Right lobe of liver (tissue), 6 donors: ENCODE results near the gene CELF4. TPM values are rescaled to one million over a fixed set of nuclear protein-coding genes. Genes with fewer than 3 reads are reported as not detected.

Source experiments
- ATAC-seq, 4 donors: fragments of 200-7000 bp; cut with Tn5 transposase; one replicate each; pipeline ENCODE4 v1.9.1; 2020; ENCODE audit warnings: mild to moderate bottlenecking in 4 of 4, moderate library complexity in 4 of 4
- DNase-seq, 3 donors: peaks; one replicate each; pipeline ENCODE4 v3.0.0-alpha.2; 2020
- H3K27ac ChIP-seq, 3 donors: fragments of 200-600 bp; one replicate each; pipeline ENCODE4 v1.8.0; 2022
- H3K27me3 ChIP-seq, 2 donors: fragments of 200-600 bp; one replicate each; pipeline ENCODE4 v1.8.0; 2022
- H3K36me3 ChIP-seq, 4 donors: fragments of 200-600 bp; sonication (generic) in 1 of 4; one replicate each; pipeline versions ENCODE4 v1.5.1 to v1.8.0; 2017 to 2022; ENCODE audit warnings: control low read depth in 1 of 4
- H3K4me1 ChIP-seq, 4 donors: fragments of 200-600 bp; sonication (generic) in 1 of 4; one replicate each; pipeline versions ENCODE4 v1.5.1 to v1.8.0; 2017 to 2022; ENCODE audit warnings: control low read depth in 1 of 4
- H3K4me3 ChIP-seq, 3 donors: fragments of 200-600 bp; one replicate each; pipeline ENCODE4 v1.8.0; 2022
- H3K9me3 ChIP-seq, 4 donors: fragments of 200-600 bp; sonication (generic) in 1 of 4; one replicate each; pipeline versions ENCODE4 v1.5.1 to v1.8.0; 2017 to 2022; ENCODE audit warnings: control low read depth in 1 of 4
- POLR2A ChIP-seq: fragments of 450-650 bp; IDR thresholded peaks from one replicate; pipeline ENCODE4 v1.6.1; 2017; ENCODE audit warnings: antibody characterized with exemption, mild to moderate bottlenecking
- whole genome bisulfite sequencing: methylation state at CpG from one replicate; pipeline ENCODE4 v1.1.6; 2018; ENCODE audit warnings: low coverage, low lambda C conversion rate; ENCODE audit not compliant: insufficient coverage; ENCODE audit errors: missing lambda C conversion rate; 5-methylcytosine and 5-hydroxymethylcytosine counted together
- intact Hi-C, 2 donors: fragments of 100-400 bp; cut with DNase I; formaldehyde crosslinking; loops; one replicate each; pipeline versions ENCODE4 v1.11.2 to v1.14.1; 2022
- total RNA-seq, 6 experiments: library from RNA; depleted of rRNA in 2 of 6; stranded (reverse); fragments of >200 nt in 2 of 6; fragmentation: NEBNext Ultra II Directional in 3 of 6; extraction: Animal tissue kit (Norgen Biotek cat#: 25700) in 3 of 6; gene quantifications; one replicate each; pipeline versions ENCODE4 v1.1.0 to v1.2.4, GENCODE V29; 2016 to 2023
- TF ChIP-seq, protein P1 (sequence below), 4 donors: fragments of 200-600 bp in 3 of 4; fragments of 450-650 bp in 1 of 4; IDR thresholded peaks; one replicate each; pipeline versions ENCODE4 v1.5.1 to v1.8.0; 2016 to 2022; ENCODE audit warnings: antibody characterized with exemption in 4 of 4, mild to moderate bottlenecking in 2 of 4
- donor health status: DM: no; HTN: yes; CAD: no.
- donor health status: DM: no; HTN: no; CAD: no.
- donor health status: DM: no; HTN: no; CAD: no.
- donor health status: DM: no; HTN: yes; CAD: no.
- donor health status: DM: no; HTN: yes; CAD: no.

The CELF4 gene
- total RNA-seq, 6 experiments from 2014 or later = 0.06 TPM; not detected in 5

DNA sequence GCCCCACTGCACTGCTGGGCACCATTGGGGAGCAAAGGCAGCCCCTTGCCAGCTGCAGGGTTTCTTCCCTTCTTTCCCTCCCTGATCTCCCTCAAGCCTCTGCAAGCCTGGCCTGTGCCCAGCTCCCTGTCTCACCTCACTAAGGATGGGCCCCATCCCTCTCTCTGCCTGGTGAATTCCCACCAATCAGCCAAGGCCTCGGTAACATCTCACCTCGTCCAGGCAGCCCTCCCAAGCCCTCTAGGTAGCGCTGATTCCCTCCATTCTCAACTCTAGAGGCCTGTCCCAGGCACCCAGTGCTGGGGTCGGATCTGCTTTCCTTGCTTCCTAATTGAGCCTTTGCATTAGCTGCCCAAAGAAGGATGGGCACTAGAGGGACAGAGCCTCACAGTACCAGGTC is 63.0 kb downstream of the CELF4 start:
- ATAC-seq = no peak
- DNase-seq = no peak
- intact Hi-C loops = no loop called here
- no peak for TF ChIP-seq POLR2A
- TF ChIP-seq, protein P1, sequence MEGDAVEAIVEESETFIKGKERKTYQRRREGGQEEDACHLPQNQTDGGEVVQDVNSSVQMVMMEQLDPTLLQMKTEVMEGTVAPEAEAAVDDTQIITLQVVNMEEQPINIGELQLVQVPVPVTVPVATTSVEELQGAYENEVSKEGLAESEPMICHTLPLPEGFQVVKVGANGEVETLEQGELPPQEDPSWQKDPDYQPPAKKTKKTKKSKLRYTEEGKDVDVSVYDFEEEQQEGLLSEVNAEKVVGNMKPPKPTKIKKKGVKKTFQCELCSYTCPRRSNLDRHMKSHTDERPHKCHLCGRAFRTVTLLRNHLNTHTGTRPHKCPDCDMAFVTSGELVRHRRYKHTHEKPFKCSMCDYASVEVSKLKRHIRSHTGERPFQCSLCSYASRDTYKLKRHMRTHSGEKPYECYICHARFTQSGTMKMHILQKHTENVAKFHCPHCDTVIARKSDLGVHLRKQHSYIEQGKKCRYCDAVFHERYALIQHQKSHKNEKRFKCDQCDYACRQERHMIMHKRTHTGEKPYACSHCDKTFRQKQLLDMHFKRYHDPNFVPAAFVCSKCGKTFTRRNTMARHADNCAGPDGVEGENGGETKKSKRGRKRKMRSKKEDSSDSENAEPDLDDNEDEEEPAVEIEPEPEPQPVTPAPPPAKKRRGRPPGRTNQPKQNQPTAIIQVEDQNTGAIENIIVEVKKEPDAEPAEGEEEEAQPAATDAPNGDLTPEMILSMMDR (IDR thresholded peaks at IDR 0.05) = no peak
- WGBS = 40% methylated on average over 2 of the region's 4 CpGs
- no peaks in the 10 kb centered on the region for H3K27me3 ChIP-seq
- H3K27ac ChIP-seq = no peak overlapping the region
- no peak overlapping the region for H3K4me3 ChIP-seq
- H3K4me1 ChIP-seq = no peaks in the 10 kb centered on the region
- H3K9me3 ChIP-seq = no peaks in the 10 kb centered on the region
- H3K36me3 ChIP-seq = no peaks in the 10 kb centered on the region

DNA sequence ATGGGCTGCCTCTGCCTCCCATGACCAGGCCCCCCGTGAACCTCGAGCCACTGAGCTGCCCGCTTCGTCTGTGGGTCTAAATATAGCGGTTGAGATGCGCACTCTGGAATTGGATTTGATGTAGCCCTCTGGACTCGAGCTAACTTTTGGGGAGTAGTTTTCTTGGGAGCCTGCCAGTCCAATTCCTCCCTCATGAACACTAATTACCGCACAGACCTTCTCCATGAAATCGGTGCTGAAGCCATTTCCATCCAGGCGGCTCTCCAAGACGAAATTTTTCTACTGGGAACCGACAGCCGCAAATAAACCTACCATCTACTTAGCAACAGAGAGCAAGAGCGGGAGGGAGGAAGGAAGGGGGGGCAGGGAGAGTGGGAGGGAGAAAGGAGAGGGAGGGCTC is 63.6 kb downstream of the CELF4 start:
- Histone ChIP-seq H3K27me3 (no peaks in the 10 kb centered on the region), H3K27ac (no peak overlapping the region), H3K4me3 (no peak overlapping the region), H3K4me1 (no peaks in the 10 kb centered on the region), H3K36me3 (no peaks in the 10 kb centered on the region), H3K9me3 (no peaks in the 10 kb centered on the region)
- intact Hi-C loops = no loop called here
- TF ChIP-seq, protein P1 (IDR thresholded peaks at IDR 0.05) = no peak
- no peak for TF ChIP-seq POLR2A
- DNase-seq (no peak), ATAC-seq (no peak)
- WGBS = 66% methylated on average over 10 of the region's 14 CpGs

DNA sequence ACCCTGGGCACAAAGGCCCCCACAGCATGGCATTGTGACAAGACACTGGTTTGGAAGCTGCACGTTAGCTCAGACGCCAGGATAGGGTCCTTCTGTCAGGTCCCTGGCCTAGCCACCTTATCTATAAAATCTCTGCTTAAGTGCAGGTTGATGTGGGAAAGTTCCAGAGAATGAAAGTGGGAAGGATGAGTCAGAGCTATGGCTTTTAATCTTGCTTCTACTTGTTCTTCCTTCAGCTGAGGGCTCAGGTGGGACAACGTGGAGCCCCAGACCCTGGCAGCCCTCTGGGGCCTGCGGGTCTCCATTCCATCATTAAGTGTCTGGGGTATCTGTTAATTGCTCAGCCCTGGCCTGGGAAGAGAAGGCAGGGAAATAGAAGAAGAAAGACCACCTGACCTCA is 64.5 kb downstream of the CELF4 start:
- Histone ChIP-seq H3K27me3 (no peaks in the 10 kb centered on the region), H3K27ac (no peak overlapping the region), H3K36me3 (no peaks in the 10 kb centered on the region), H3K4me1 (peaks cover 0 to 4% (median 0%) of the 10 kb centered on the region in 4 donors), H3K9me3 (no peaks in the 10 kb centered on the region), H3K4me3 (no peak overlapping the region)
- intact Hi-C loops = no loop called here
- DNase-seq (no peak), ATAC-seq (no peak)
- no CpG with 5 or more reads among the region's 4 CpGs for WGBS
- TF ChIP-seq, protein P1 (IDR thresholded peaks at IDR 0.05) = no peak
- TF ChIP-seq POLR2A = no peak

DNA sequence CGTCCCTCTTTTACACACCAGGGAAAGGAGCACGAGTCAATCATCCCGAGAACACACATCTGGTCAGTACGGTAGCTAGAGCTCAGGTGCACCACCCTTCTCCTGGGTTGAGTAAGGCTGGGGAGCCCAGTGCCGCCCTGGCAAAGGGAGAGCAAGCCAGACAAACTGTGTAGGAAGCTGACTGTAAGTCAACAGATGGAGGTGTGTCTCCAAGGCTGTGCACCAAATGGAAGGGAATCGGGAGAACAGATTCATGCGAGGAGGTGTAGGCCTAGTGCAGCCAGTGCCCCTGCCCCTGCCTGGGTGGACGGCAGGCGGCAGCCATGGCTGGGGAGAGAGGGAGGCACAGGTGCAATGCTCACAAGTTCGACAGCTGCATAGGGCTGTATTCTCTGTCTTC is 65.7 kb downstream of the CELF4 start:
- WGBS = 65% methylated on average over 4 of the region's 10 CpGs
- H3K4me1 ChIP-seq = peaks cover 0 to 5% (median 0%) of the 10 kb centered on the region in 4 donors
- H3K27ac ChIP-seq = no peak overlapping the region
- ATAC-seq (no peak), DNase-seq (no peak)
- no peak overlapping the region for H3K4me3 ChIP-seq
- no peaks in the 10 kb centered on the region for H3K36me3 ChIP-seq
- no peaks in the 10 kb centered on the region for H3K9me3 ChIP-seq
- no peak for TF ChIP-seq POLR2A
- TF ChIP-seq, protein P1 (IDR thresholded peaks at IDR 0.05) = no peak
- H3K27me3 ChIP-seq = no peaks in the 10 kb centered on the region
- intact Hi-C loops = no loop called here

DNA sequence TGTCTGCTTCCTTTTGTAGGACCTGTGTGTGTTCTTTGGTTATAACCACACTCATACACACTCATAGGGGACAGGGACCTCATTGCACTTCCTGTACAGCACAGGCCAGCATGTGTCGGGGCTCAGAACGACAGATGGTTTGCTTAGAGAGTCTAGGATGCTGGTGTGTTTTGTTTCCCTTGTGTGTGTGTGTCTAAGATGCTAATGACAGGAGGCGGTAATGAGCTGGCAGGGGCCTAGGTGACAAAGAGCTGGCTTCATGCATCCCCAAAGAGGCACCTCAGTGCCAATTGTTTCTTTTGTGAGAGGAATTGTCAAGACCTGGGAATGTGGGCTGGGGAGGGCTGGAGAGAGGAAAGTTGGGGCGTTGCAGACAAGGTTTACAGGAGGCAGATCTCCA is 66.6 kb downstream of the CELF4 start:
- TF ChIP-seq, protein P1 (IDR thresholded peaks at IDR 0.05) = no peak
- TF ChIP-seq POLR2A = no peak
- 35% methylated on average over 4 of the region's 4 CpGs for WGBS
- Histone ChIP-seq H3K4me1 (peaks cover 0 to 5% (median 0%) of the 10 kb centered on the region in 4 donors), H3K27ac (no peak overlapping the region), H3K9me3 (no peaks in the 10 kb centered on the region), H3K4me3 (no peak overlapping the region), H3K36me3 (no peaks in the 10 kb centered on the region), H3K27me3 (no peaks in the 10 kb centered on the region)
- intact Hi-C loops = no loop called here
- no peak for DNase-seq
- no peak for ATAC-seq
